HUES48 (cell line): Measurements from ENCODE around the gene MYADM.
A peak's percentile ranks its signal among the peaks of the same experiment; 100 is the strongest.
"Not testable (repeated sequence)": the region's sequence is repeated elsewhere in the genome, so short reads cannot be mapped to it uniquely, and the experiment has no call there.

Experiments
- H3K27ac ChIP-seq: one replicate; pipeline ENCODE4 v1.7.0; 2013; ENCODE audit warnings: low read depth, low read length, inconsistent platforms
- H3K27me3 ChIP-seq: 2 replicates; pipeline ENCODE4 v1.6.1; 2013; ENCODE audit warnings: mild to moderate bottlenecking, low read length; ENCODE audit not compliant: control insufficient read depth, insufficient read depth
- H3K36me3 ChIP-seq: 2 replicates; pipeline ENCODE4 v1.6.1; 2013; ENCODE audit warnings: low read length; ENCODE audit not compliant: control insufficient read depth, insufficient read depth
- H3K4me1 ChIP-seq: 2 replicates; pipeline ENCODE4 v1.6.1; 2013; ENCODE audit warnings: mild to moderate bottlenecking, low read length; ENCODE audit not compliant: control insufficient read depth, insufficient read depth
- H3K4me3 ChIP-seq: 2 replicates; pipeline ENCODE4 v1.5.1; 2013; ENCODE audit warnings: mild to moderate bottlenecking, low read depth, low read length
- H3K9ac ChIP-seq: 2 replicates; pipeline ENCODE4 v1.6.1; 2013; ENCODE audit warnings: mild to moderate bottlenecking, low read depth, low read length, moderate library complexity
- H3K9me3 ChIP-seq: 2 replicates; pipeline ENCODE4 v1.6.1; 2013; ENCODE audit warnings: low read length; ENCODE audit not compliant: control insufficient read depth, insufficient read depth

MYADM gene

GRCh38 chr19:53868892-53869804 lies 1.5 kb downstream of the MYADM start:
- peaks cover 6% of the 10 kb centered on the region for H3K4me1 ChIP-seq
- peak overlapping the region; percentile 97 for H3K27ac ChIP-seq
- no peaks in the 10 kb centered on the region for H3K9me3 ChIP-seq
- no peaks in the 10 kb centered on the region for H3K27me3 ChIP-seq
- peak overlapping the region; percentile 70 for H3K4me3 ChIP-seq
- peaks cover 18% of the 10 kb centered on the region for H3K36me3 ChIP-seq
- peak overlapping the region; percentile 90 for H3K9ac ChIP-seq

- not testable (repeated sequence) for H3K4me1 ChIP-seq, H3K9me3 ChIP-seq, H3K27me3 ChIP-seq
- peaks cover 26% of the 10 kb centered on the region for H3K36me3 ChIP-seq
- H3K9ac ChIP-seq = peak overlapping the region; percentile 65
- peak overlapping the region; percentile 70 for H3K4me3 ChIP-seq
- H3K27ac ChIP-seq = peak overlapping the region; percentile 97
Observed at GRCh38 chr19:53869805-53870484, 2.3 kb downstream of the MYADM start.

- no peak overlapping the region for H3K9ac ChIP-seq
- peaks cover 5% of the 10 kb centered on the region for H3K4me1 ChIP-seq
- H3K27me3 ChIP-seq = no peaks in the 10 kb centered on the region
- peaks cover 31% of the 10 kb centered on the region for H3K36me3 ChIP-seq
- H3K4me3 ChIP-seq = no peak overlapping the region; the same call in 1 of the 2 replicates
- peak overlapping the region; percentile 35 for H3K27ac ChIP-seq
- no peaks in the 10 kb centered on the region for H3K9me3 ChIP-seq
Observed at GRCh38 chr19:53870485-53870844, 2.8 kb downstream of the MYADM start.

GRCh38 chr19:53871454-53871853 lies 3.8 kb downstream of the MYADM start:
- Histone ChIP-seq H3K36me3 (peaks cover 37% of the 10 kb centered on the region), H3K9ac (no peak overlapping the region), H3K4me3 (no peak overlapping the region)

GRCh38 chr19:53872762-53873161 lies 5.1 kb downstream of the MYADM start:
- peaks cover 37% of the 10 kb centered on the region for H3K36me3 ChIP-seq
- no peaks in the 10 kb centered on the region for H3K27me3 ChIP-seq
- H3K27ac ChIP-seq = no peak overlapping the region
- H3K9ac ChIP-seq = no peak overlapping the region
- H3K4me1 ChIP-seq = no peaks in the 10 kb centered on the region
- H3K4me3 ChIP-seq = no peak overlapping the region
- H3K9me3 ChIP-seq = no peaks in the 10 kb centered on the region

More at GRCh38 chr19:53871454-53871853, 3.8 kb downstream of the MYADM start:
- H3K9me3 ChIP-seq = no peaks in the 10 kb centered on the region
- no peaks in the 10 kb centered on the region for H3K4me1 ChIP-seq
- H3K27ac ChIP-seq = no peak overlapping the region
- no peaks in the 10 kb centered on the region for H3K27me3 ChIP-seq

GRCh38 chr19:53873773-53874605 lies 6.3 kb downstream of the MYADM start:
- H3K36me3 ChIP-seq = peaks cover 37% of the 10 kb centered on the region
- H3K4me3 ChIP-seq = no peak overlapping the region
- H3K27me3 ChIP-seq = no peaks in the 10 kb centered on the region
- H3K27ac ChIP-seq = no peak overlapping the region
- H3K9me3 ChIP-seq = no peaks in the 10 kb centered on the region
- no peaks in the 10 kb centered on the region for H3K4me1 ChIP-seq
- no peak overlapping the region for H3K9ac ChIP-seq

GRCh38 chr19:53874606-53874990 lies 6.9 kb downstream of the MYADM start:
- Histone ChIP-seq H3K27me3 (peaks cover under 1% of the 10 kb centered on the region; the same call in 1 of the 2 replicates), H3K36me3 (peaks cover 37% of the 10 kb centered on the region), H3K4me3 (no peak overlapping the region), H3K27ac (no peak overlapping the region), H3K9me3 (no peaks in the 10 kb centered on the region), H3K4me1 (no peaks in the 10 kb centered on the region), H3K9ac (no peak overlapping the region)

- Histone ChIP-seq H3K4me1 (peaks cover 7% of the 10 kb centered on the region), H3K27ac (no peak overlapping the region), H3K4me3 (no peak overlapping the region), H3K27me3 (peaks cover 12% of the 10 kb centered on the region), H3K36me3 (peaks cover 37% of the 10 kb centered on the region), H3K9me3 (no peaks in the 10 kb centered on the region), H3K9ac (no peak overlapping the region)
Observed at GRCh38 chr19:53875602-53876325, 8.1 kb downstream of the MYADM start.

- Histone ChIP-seq H3K4me1 (peaks cover 17% of the 10 kb centered on the region), H3K9me3 (no peaks in the 10 kb centered on the region), H3K27me3 (peaks cover 16% of the 10 kb centered on the region), H3K4me3 (no peak overlapping the region), H3K9ac (no peak overlapping the region), H3K27ac (no peak overlapping the region), H3K36me3 (peaks cover 33% of the 10 kb centered on the region)
Observed at GRCh38 chr19:53876651-53877224, 9.1 kb downstream of the MYADM start.

GRCh38 chr19:53877361-53877766 lies 9.7 kb downstream of the MYADM start:
- H3K4me3 ChIP-seq = no peak overlapping the region
- peaks cover 33% of the 10 kb centered on the region for H3K36me3 ChIP-seq
- H3K27me3 ChIP-seq = peaks cover 17% of the 10 kb centered on the region
- no peak overlapping the region for H3K9ac ChIP-seq
- H3K4me1 ChIP-seq = peaks cover 17% of the 10 kb centered on the region
- H3K9me3 ChIP-seq = no peaks in the 10 kb centered on the region
- H3K27ac ChIP-seq = no peak overlapping the region
